K562 (cell line): ENCODE data around the gene MYBPHL. TPM values are rescaled to one million over a fixed set of nuclear protein-coding genes. Genes with fewer than 3 reads are reported as not detected.
A peak's percentile ranks its signal among the peaks of the same experiment; 100 is the strongest.

Experiments used
- BCL6 ChIP-seq: fragments of 250-450 bp; sonication (Bioruptor Pico); IDR thresholded peaks from 2 replicates; pipeline ENCODE4 v1.4.0; 2020
- BHLHE40 ChIP-seq: IDR thresholded peaks from 2 replicates; pipeline ENCODE4 v1.6.1; 2011; ENCODE audit warnings: low read length, improper control_type of control experiment
- CBX1 ChIP-seq: sonication (generic); IDR thresholded peaks from 2 replicates; pipeline ENCODE4 v1.6.1; 2016; ENCODE audit warnings: antibody characterized with exemption, low read depth, mild to moderate bottlenecking
- CXXC5 ChIP-seq: fragments of 250-450 bp; sonication (Bioruptor Pico); IDR thresholded peaks from 2 replicates; pipeline ENCODE4 v1.8.0; 2022; ENCODE audit warnings: inconsistent platforms, mild to moderate bottlenecking, moderate library complexity
- DEAF1 ChIP-seq: fragments of 450-650 bp; formaldehyde crosslinking; IDR thresholded peaks from 2 replicates; pipeline ENCODE4 v1.4.0; 2020; ENCODE audit warnings: mild to moderate bottlenecking, moderate library complexity
- ELK1 ChIP-seq: sonication (generic); formaldehyde crosslinking; IDR thresholded peaks from 2 replicates; pipeline ENCODE4 v1.8.1; 2022; ENCODE audit warnings: missing genetic modification reagents
- ESRRA ChIP-seq: fragments of 450-650 bp; IDR thresholded peaks from 2 replicates; pipeline ENCODE4 v1.6.1; 2014; ENCODE audit warnings: low read depth, mild to moderate bottlenecking, moderate library complexity, borderline replicate concordance
- FOXA3 ChIP-seq, 2 experiments: fragments of 450-650 bp in 1 of 2; sonication (generic) in 1 of 2; formaldehyde crosslinking; IDR thresholded peaks in 1 of 2; conservative IDR thresholded peaks in 1 of 2; 2 replicates each; pipeline versions ENCODE4 v1.4.0 to v1.8.0; 2020 to 2022; ENCODE audit warnings: mild to moderate bottlenecking in 2 of 2, missing genetic modification reagents in 1 of 2
- FOXP4 ChIP-seq: sonication (generic); formaldehyde crosslinking; IDR thresholded peaks from 2 replicates; pipeline ENCODE4 v1.8.0; 2022; ENCODE audit warnings: mild to moderate bottlenecking, missing genetic modification reagents, borderline replicate concordance
- ID3 ChIP-seq, 2 experiments: fragments of 250-450 bp in 1 of 2; fragments of 450-650 bp in 1 of 2; sonication (Bioruptor Pico) in 1 of 2; IDR thresholded peaks; 2 replicates each; pipeline versions ENCODE4 v1.6.1 to v1.8.0; 2016 to 2021; ENCODE audit warnings: mild to moderate bottlenecking in 2 of 2, moderate library complexity in 2 of 2, missing compliant biosample characterization in 1 of 2, missing genetic modification characterization in 1 of 2
- MAFF ChIP-seq: IDR thresholded peaks from 2 replicates; pipeline ENCODE4 v1.6.1; 2012; ENCODE audit warnings: low read length, improper control_type of control experiment
- NCOA4 ChIP-seq: fragments of 450-650 bp; IDR thresholded peaks from 2 replicates; pipeline ENCODE4 v1.6.1; 2018; ENCODE audit warnings: mild to moderate bottlenecking; ENCODE audit not compliant: partially characterized antibody
- THRA ChIP-seq: fragments of 450-650 bp; IDR thresholded peaks from 2 replicates; pipeline ENCODE4 v1.6.1; 2017; ENCODE audit warnings: mild to moderate bottlenecking, moderate library complexity
- USF1 ChIP-seq: sonication (generic); formaldehyde crosslinking; IDR thresholded peaks from 2 replicates; pipeline ENCODE4 v1.9.0; 2022; ENCODE audit warnings: mild to moderate bottlenecking, missing genetic modification reagents
- XRCC3 ChIP-seq: fragments of 450-650 bp; IDR thresholded peaks from 2 replicates; pipeline ENCODE4 v1.6.1; 2017; ENCODE audit warnings: mild to moderate bottlenecking, moderate library complexity
- ZBED1 ChIP-seq: IDR thresholded peaks from 2 replicates; pipeline ENCODE4 v1.6.1; 2014
- ZC3H8 ChIP-seq: fragments of 450-650 bp; IDR thresholded peaks from 2 replicates; pipeline ENCODE4 v1.6.1; 2017
- ZNF263 ChIP-seq: sonication (generic); formaldehyde crosslinking; IDR thresholded peaks from 2 replicates; pipeline ENCODE4 v1.8.0; 2022; ENCODE audit warnings: mild to moderate bottlenecking, missing genetic modification reagents, borderline replicate concordance
- ZNF589 ChIP-seq: fragments of 200-800 bp; sonication (Bioruptor generic); IDR thresholded peaks from 2 replicates; pipeline ENCODE4 v1.6.1; 2016; ENCODE audit warnings: low read depth, missing genetic modification characterization, missing compliant biosample characterization
- polyA plus RNA-seq, 8 experiments: library from polyadenylated mRNA; depleted of rRNA in 4 of 8; stranded (reverse) in 5 of 8; unstranded in 3 of 8; fragments of >200 nt; fragmentation: Nextera tagmentation in 2 of 8; fragmentation: Illumina TruSeq in 1 of 8; extraction: Ambion mirVana in 2 of 8; extraction: Trizol in 1 of 8; gene quantifications; 2 replicates each; pipeline versions ENCODE4 v1.2.1 to v1.2.3, GENCODE V29; 2011 to 2014; ENCODE audit warnings: inconsistent platforms in 1 of 8, missing spikeins in 1 of 8
- total RNA-seq, 7 experiments: library from RNA; depleted of rRNA in 6 of 7; stranded (reverse); fragments of >200 nt in 6 of 7; fragmentation: Illumina TruSeq in 2 of 7; extraction: Trizol in 2 of 7; gene quantifications; 2 replicates each; pipeline versions ENCODE4 v1.2.1 to v1.2.3, GENCODE V29; 2011 to 2021; ENCODE audit warnings: low replicate concordance in 1 of 7

The MYBPHL gene
- total and polyA plus RNA-seq, 9 of the 15 experiments (the other 6 are each of a cell fraction or from before 2014, with no cell fraction given): 0.20 to 1.9 (median 0.33) TPM

GRCh38 chr1:109263597-109264378 is 43.0 kb downstream of the MYBPHL start (continued):
- TF ChIP-seq FOXA3 (CRISPR knock-in tag; conservative IDR thresholded peaks at IDR 0.05 in 1 of 2, IDR thresholded peaks at IDR 0.05 in 1 of 2) (peak in 1 of 2 experiments; percentile 89; a peak in 1 of 4 replicates), CXXC5 (CRISPR knock-in tag) (peak; percentile 35; the same call in 1 of the 2 replicates), ESRRA (peak; percentile 59; the same call in 1 of the 2 replicates), ZC3H8 (0 out of 2 replicates have a peak, but pooled peaks have one; percentile 51), USF1 (CRISPR knock-in tag) (peak; percentile 65), MAFF (no peak), THRA (no peak), DEAF1 (CRISPR knock-in tag) (peak; percentile 95), CBX1 (0 out of 2 replicates have a peak, but pooled peaks have one; percentile 54), ZBED1 (0 out of 2 replicates have a peak, but pooled peaks have one; percentile 70), ZNF263 (CRISPR knock-in tag) (peak; percentile 61; the same call in 1 of the 2 replicates), BCL6 (CRISPR knock-in tag) (no peak), ZNF589 (CRISPR knock-in tag) (0 out of 2 replicates have a peak, but pooled peaks have one; percentile 32), FOXP4 (peak; percentile 98; the same call in 1 of the 2 replicates), ELK1 (CRISPR knock-in tag) (no peak), ID3 (CRISPR knock-in tag; IDR thresholded peaks at IDR 0.05) (no peak), ID3 (tag; IDR thresholded peaks at IDR 0.05) (peak; percentile 49; the same call in 1 of the 2 replicates), NCOA4 (no peak), BHLHE40 (peak; percentile 86), XRCC3 (no peak)
